Stimulated activated effector memory CD8-positive, alpha-beta T cell treated with anti-CD3 and anti-CD28 coated beads, Interleukin-12 subunit alpha, Interleukin-12 subunit beta, amount 100 ng/mL, for 72 hours (primary cell): ENCODE data around the gene STX1B.

ENCODE experiments used
- ATAC-seq: fragments of 150-1000 bp; cut with Tn5 transposase; 2 replicates; pipeline ENCODE4 v1.10.0; 2021
- DNase-seq, 2 donors: peaks; one replicate each; pipeline ENCODE4 v3.0.0; 2021 to 2022; ENCODE audit warnings: low spot score in 2 of 2
- H3K27ac Mint-ChIP-seq: one replicate; pipeline ENCODE4 v1.8.0; 2022; ENCODE audit warnings: mild to moderate bottlenecking, mixed read lengths
- H3K36me3 Mint-ChIP-seq: one replicate; pipeline ENCODE4 v1.8.0; 2022; ENCODE audit warnings: mild to moderate bottlenecking, mixed read lengths
- H3K4me1 Mint-ChIP-seq: one replicate; pipeline ENCODE4 v1.8.0; 2022; ENCODE audit warnings: mixed read lengths
- H3K4me3 Mint-ChIP-seq: one replicate; pipeline ENCODE4 v1.8.0; 2022; ENCODE audit warnings: mild to moderate bottlenecking, mixed read lengths
- H3K9me3 Mint-ChIP-seq: one replicate; pipeline ENCODE4 v1.8.0; 2022; ENCODE audit warnings: mixed read lengths

Gene STX1B

DNA sequence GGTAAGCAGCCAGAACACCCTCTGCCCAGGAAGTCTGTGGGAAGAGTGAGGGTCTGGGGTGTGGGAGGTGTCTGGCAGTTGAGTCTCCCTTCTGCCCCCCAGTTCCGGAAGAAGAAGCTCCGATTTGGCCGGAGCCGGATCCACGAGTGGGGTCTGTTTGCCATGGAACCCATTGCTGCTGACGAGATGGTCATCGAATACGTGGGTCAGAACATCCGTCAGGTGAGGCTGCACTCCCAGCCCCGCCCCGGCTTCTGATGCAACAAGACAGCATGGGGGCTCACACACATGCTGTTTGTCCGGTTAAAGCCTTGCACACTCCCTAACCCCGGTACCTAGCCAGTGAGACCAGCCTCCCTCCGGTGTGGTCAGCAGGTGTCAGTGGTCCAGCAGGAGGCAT, 29.5 kb downstream of the STX1B start:
- DNase-seq (no peak), ATAC-seq (no peak)
- Mint-ChIP-seq H3K4me3 (no peak overlapping the region), H3K36me3 (peaks cover 63% of the 10 kb centered on the region), H3K27ac (no peak overlapping the region), H3K9me3 (no peaks in the 10 kb centered on the region), H3K4me1 (peaks cover 22% of the 10 kb centered on the region)

DNA sequence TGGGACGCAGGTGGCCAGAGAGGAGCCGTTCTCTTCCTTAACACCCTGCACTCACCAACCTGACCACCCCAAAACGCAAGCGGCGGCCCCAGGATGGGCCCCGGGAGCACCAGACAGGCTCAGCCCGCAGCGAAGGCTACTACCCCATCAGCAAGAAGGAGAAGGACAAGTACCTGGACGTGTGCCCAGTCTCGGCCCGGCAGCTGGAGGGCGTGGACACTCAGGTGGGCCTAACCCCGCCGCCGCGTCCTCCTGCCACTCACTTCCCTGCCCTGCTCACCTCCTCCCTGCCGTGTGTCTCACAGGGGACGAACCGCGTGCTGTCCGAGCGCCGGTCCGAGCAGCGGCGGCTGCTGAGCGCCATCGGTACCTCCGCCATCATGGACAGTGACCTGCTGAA, 30.0 kb downstream of the STX1B start:
- no peaks in the 10 kb centered on the region for H3K9me3 Mint-ChIP-seq
- H3K4me1 Mint-ChIP-seq, result peaks cover 26% of the 10 kb centered on the region
- ATAC-seq (no peak), DNase-seq (no peak)
- peak overlapping the region; percentile 54 for H3K27ac Mint-ChIP-seq
- H3K36me3 Mint-ChIP-seq, result peaks cover 68% of the 10 kb centered on the region
- no peak overlapping the region for H3K4me3 Mint-ChIP-seq

DNA sequence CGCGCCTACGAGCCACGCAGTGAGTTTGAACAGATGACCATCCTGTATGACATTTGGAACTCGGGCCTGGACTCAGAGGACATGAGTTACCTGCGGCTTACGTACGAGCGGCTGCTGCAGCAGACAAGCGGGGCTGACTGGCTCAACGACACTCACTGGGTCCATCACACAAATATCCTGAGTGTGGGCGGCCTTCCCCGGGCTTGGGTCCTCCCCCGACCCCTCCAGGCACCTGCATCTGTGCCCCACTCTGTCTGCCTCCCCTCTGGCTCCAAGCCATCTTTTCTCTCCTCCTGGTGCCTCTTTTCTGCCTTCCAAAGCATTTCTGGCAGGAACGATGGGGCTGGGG, 30.4 kb downstream of the STX1B start:
- peaks cover 72% of the 10 kb centered on the region for H3K36me3 Mint-ChIP-seq
- H3K4me1 Mint-ChIP-seq, result peaks cover 26% of the 10 kb centered on the region
- H3K27ac Mint-ChIP-seq, result peak overlapping the region; percentile 54
- H3K9me3 Mint-ChIP-seq, result no peaks in the 10 kb centered on the region
- ATAC-seq (no peak), DNase-seq (no peak)
- no peak overlapping the region for H3K4me3 Mint-ChIP-seq

DNA sequence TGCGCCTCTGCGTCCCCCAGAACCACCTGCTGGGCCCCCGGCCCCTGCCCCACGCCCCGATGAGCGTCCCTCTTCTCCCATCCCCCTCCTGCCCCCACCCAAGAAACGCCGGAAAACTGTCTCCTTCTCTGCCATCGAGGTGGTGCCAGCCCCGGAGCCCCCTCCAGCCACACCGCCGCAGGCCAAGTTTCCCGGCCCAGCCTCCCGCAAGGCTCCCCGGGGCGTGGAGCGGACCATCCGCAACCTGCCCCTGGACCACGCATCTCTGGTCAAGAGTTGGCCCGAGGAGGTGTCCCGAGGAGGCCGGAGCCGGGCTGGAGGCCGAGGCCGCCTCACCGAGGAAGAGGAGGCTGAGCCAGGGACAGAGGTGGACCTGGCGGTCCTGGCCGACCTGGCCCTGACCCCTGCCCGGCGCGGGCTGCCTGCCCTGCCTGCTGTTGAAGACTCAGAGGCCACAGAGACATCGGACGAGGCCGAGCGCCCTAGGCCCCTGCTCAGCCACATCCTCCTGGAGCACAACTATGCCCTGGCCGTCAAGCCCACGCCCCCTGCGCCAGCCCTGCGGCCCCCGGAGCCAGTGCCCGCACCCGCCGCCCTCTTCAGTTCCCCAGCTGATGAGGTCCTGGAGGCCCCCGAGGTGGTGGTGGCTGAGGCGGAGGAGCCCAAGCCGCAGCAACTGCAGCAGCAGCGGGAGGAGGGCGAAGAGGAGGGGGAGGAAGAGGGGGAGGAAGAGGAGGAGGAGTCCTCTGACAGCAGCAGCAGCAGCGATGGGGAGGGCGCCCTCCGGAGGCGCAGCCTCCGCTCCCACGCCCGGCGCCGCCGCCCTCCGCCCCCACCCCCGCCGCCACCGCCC, 31.0 kb downstream of the STX1B start:
- Mint-ChIP-seq H3K27ac (no peak overlapping the region), H3K4me3 (no peak overlapping the region), H3K4me1 (peaks cover 28% of the 10 kb centered on the region), H3K36me3 (peaks cover 78% of the 10 kb centered on the region), H3K9me3 (no peaks in the 10 kb centered on the region)
- DNase-seq (no peak), ATAC-seq (no peak)

DNA sequence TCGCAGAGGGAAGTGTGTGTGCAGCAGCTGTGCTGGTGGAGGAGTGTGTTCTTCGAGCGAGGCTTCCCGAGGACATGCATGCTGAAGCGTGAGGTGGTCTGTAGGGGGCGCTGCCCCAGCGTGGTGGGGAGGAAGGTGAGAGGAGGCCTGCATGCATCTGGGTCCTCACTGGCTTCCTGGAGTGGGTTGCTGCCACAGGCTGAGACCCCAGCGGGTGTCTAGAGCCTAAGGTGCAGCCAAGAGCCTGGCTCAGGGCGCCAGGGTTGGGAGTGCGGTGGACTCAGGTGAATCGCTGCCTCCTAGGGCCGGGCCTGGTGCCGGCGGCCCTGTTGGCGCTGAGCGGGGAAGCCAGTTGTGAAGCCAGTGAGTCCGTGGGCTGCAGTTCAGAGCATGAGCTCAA, 32.9 kb downstream of the STX1B start:
- peak overlapping the region; percentile 86 for H3K27ac Mint-ChIP-seq
- peaks cover 92% of the 10 kb centered on the region for H3K36me3 Mint-ChIP-seq
- no peak for ATAC-seq

DNA sequence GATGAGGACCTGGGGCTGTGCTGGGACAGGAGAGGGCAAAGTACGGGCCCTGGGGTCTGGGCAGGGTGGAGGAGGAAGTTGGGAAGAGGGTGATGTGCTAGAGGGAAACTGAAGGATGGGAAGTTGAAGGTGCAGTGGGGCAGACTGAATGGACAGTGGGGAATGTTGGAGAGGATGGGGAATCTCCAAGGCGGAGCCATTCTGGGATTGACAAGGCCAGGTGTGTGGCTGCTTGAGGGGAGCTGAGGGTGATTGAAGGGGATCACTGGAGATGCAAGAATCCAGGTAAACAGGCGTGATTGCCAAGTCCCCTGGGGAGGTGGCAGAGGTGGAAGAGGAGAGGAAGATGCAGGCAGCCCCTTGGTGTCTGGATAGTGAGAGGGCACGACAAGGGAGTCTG, 34.0 kb downstream of the STX1B start:
- ATAC-seq, result no peak
- Mint-ChIP-seq H3K27ac (peak overlapping the region; percentile 86), H3K9me3 (no peaks in the 10 kb centered on the region), H3K4me1 (peaks cover 35% of the 10 kb centered on the region), H3K36me3 (peaks cover 92% of the 10 kb centered on the region), H3K4me3 (no peak overlapping the region)
- no peak for DNase-seq

More for the DNA sequence above, 32.9 kb downstream of the STX1B start:
- no peaks in the 10 kb centered on the region for H3K9me3 Mint-ChIP-seq
- peaks cover 37% of the 10 kb centered on the region for H3K4me1 Mint-ChIP-seq
- no peak overlapping the region for H3K4me3 Mint-ChIP-seq
- no peak for DNase-seq

DNA sequence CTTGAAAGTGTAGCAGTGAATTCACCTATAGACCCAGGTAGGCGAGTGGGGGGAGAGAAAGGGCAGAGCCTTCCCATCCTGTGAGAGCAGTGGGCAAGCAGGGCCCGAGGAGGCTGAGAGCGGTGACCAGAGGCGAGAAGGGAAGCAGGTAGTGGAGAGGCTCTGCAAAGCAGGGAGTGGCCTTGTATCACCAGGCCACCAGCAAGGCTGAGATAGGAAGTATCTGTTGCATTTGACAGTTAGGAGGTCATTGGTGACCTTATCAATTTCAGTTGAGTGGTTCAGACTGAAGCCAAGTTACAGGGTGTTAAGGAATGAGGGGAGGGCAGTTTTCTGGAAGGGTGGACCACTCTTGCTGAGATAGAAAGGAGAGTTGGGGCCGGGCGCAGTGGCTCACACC, 36.1 kb downstream of the STX1B start:
- H3K4me3 Mint-ChIP-seq, result no peak overlapping the region
- H3K36me3 Mint-ChIP-seq, result peaks cover 97% of the 10 kb centered on the region
- peak overlapping the region; percentile 33 for H3K27ac Mint-ChIP-seq
- H3K4me1 Mint-ChIP-seq, result peaks cover 41% of the 10 kb centered on the region
- H3K9me3 Mint-ChIP-seq, result no peaks in the 10 kb centered on the region
- DNase-seq, result no peak
- ATAC-seq, result no peak

DNA sequence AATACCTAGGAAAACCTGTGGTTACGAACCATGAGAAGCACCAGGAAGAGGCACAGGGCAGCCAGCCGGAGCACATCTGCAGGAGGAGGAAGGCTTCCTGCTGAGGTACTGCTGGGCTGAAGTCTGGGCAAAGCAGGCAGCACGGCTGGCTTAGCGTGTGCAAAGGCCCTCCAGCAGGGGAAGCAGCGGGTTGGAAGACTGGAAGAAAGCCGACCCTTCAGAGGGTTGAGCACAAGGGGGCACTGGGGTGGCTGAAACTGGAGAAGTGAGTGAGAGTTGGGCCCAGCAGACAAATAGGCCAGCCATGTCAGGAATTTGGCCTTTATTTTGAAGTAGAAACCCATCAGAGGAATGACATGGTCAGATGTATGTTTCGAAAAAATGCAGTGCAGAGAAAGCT, 37.6 kb downstream of the STX1B start:
- Mint-ChIP-seq H3K36me3 (peaks cover 98% of the 10 kb centered on the region), H3K4me1 (peaks cover 41% of the 10 kb centered on the region)

DNA sequence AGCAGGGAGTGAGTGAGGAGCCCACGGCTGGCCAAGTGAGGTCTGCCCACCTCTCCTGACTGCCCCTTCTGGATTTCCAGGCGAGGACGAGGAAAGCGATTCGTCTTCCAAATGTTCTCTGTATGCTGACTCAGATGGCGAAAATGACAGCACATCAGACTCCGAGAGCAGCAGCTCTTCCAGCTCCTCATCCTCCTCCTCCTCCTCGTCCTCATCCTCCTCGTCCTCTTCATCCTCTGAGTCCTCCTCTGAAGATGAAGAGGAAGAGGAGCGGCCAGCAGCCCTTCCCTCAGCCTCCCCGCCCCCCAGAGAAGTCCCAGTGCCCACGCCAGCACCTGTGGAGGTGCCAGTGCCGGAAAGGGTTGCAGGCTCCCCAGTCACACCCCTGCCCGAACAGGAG, 39.1 kb downstream of the STX1B start:
- no peaks in the 10 kb centered on the region for H3K9me3 Mint-ChIP-seq
- H3K4me1 Mint-ChIP-seq, result peaks cover 33% of the 10 kb centered on the region
- ATAC-seq (no peak), DNase-seq (no peak)
- no peak overlapping the region for H3K4me3 Mint-ChIP-seq
- H3K36me3 Mint-ChIP-seq, result peaks cover 98% of the 10 kb centered on the region
- peak overlapping the region; percentile 66 for H3K27ac Mint-ChIP-seq

More for the DNA sequence above, 37.6 kb downstream of the STX1B start:
- peak overlapping the region; percentile 55 for H3K27ac Mint-ChIP-seq
- ATAC-seq, result no peak
- no peak for DNase-seq
- H3K9me3 Mint-ChIP-seq, result no peaks in the 10 kb centered on the region
- H3K4me3 Mint-ChIP-seq, result no peak overlapping the region

DNA sequence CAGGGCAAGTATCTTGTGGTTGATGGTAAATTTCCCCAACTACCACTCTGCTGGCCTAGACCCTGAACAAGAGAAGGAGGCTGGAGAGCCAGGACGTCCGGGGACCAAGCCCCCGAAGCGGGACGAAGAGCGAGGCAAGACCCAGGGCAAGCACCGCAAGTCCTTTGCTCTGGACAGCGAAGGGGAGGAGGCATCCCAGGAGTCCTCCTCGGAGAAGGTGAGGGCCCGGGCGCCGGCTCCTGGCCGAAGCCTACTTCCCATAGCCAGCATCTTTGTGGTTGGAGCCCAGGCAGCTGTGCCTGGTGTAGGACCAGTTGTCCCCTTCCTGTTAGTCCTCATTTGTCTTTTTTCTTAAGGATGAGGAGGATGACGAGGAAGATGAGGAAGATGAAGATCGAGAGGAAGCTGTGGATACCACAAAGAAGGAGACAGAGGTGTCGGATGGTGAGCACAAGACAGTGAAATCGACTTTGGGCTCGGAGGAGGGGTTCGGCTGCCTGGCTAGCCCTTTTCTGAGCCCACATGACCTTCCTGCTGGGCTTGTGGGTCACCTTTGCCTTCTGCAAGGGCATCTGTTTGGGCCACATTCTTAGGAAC, 41.1 kb downstream of the STX1B start:
- Mint-ChIP-seq H3K36me3 (peaks cover 98% of the 10 kb centered on the region), H3K9me3 (no peaks in the 10 kb centered on the region), H3K4me3 (no peak overlapping the region), H3K27ac (no peak overlapping the region), H3K4me1 (peaks cover 29% of the 10 kb centered on the region)
- no peak for ATAC-seq
- DNase-seq, result no peak

DNA sequence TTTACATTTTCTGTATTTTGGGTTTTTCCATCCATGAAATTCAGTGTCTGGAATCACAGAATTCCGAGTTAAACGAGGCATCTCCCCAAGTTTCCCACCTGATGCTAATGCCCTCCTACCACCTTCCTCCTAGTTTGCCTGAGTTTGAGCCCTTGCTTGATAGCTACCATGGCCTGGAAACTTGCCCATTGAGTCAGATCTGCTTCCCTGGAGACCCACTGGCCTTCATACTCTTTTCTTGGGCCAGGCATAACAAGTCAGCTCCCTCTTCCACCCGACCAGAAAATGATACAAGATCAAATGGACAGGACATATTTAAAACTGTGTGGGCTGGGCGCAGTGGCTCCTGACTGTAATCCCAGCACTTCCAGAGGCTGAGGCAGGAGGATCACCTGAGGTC, 42.6 kb downstream of the STX1B start:
- H3K27ac Mint-ChIP-seq, result no peak overlapping the region
- peaks cover 98% of the 10 kb centered on the region for H3K36me3 Mint-ChIP-seq
- DNase-seq (no peak), ATAC-seq (no peak)
- H3K4me1 Mint-ChIP-seq, result peaks cover 18% of the 10 kb centered on the region
- H3K9me3 Mint-ChIP-seq, result no peaks in the 10 kb centered on the region
- H3K4me3 Mint-ChIP-seq, result no peak overlapping the region

DNA sequence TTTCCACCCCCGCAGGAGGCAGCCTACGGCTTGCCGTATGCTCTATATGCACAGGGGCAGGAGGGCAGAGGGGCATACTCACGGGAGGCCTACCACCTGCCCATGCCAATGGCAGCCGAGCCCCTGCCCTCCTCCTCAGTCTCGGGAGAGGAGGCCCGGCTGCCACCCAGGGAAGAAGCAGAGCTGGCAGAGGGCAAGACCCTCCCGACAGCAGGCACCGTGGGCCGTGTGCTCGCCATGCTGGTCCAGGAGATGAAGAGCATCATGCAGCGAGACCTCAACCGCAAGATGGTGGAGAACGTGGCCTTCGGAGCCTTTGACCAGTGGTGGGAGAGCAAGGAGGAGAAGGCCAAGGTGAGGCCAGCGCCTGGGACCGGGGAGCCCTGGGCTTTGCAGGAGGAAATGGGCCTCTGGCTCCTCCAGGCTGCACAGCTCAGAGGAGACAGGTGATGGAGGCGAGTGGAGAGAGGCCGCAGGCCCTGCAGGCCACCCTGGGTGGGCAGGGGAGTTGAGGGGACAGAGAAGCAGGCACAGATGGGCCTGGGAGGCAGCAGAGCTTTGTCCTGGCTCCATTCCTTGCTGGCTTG, 44.3 kb downstream of the STX1B start:
- peaks cover 98% of the 10 kb centered on the region for H3K36me3 Mint-ChIP-seq
- peaks cover 12% of the 10 kb centered on the region for H3K4me1 Mint-ChIP-seq
- H3K9me3 Mint-ChIP-seq, result no peaks in the 10 kb centered on the region
- ATAC-seq, result no peak
- no peak overlapping the region for H3K4me3 Mint-ChIP-seq
- DNase-seq, result no peak
- peak overlapping the region; percentile 90 for H3K27ac Mint-ChIP-seq

DNA sequence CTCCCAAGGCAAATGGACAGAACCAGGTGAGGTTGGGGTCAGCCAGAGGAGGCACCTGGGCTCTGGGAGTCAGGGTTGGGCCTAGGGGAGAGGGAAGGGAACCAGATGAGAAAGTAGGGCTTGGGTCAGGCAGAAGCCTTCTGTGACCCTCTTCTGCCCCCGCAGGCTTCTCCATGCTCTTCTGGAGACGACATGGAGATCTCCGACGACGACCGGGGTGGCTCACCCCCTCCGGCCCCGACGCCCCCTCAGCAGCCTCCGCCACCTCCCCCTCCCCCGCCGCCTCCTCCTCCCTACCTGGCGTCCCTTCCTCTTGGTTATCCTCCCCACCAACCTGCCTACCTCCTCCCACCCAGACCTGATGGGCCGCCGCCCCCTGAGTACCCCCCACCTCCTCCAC, 45.0 kb downstream of the STX1B start:
- H3K27ac Mint-ChIP-seq, result peak overlapping the region; percentile 65
- H3K9me3 Mint-ChIP-seq, result no peaks in the 10 kb centered on the region
- DNase-seq (no peak), ATAC-seq (no peak)
- no peak overlapping the region for H3K4me3 Mint-ChIP-seq
- H3K4me1 Mint-ChIP-seq, result peaks cover 10% of the 10 kb centered on the region
- peaks cover 98% of the 10 kb centered on the region for H3K36me3 Mint-ChIP-seq

DNA sequence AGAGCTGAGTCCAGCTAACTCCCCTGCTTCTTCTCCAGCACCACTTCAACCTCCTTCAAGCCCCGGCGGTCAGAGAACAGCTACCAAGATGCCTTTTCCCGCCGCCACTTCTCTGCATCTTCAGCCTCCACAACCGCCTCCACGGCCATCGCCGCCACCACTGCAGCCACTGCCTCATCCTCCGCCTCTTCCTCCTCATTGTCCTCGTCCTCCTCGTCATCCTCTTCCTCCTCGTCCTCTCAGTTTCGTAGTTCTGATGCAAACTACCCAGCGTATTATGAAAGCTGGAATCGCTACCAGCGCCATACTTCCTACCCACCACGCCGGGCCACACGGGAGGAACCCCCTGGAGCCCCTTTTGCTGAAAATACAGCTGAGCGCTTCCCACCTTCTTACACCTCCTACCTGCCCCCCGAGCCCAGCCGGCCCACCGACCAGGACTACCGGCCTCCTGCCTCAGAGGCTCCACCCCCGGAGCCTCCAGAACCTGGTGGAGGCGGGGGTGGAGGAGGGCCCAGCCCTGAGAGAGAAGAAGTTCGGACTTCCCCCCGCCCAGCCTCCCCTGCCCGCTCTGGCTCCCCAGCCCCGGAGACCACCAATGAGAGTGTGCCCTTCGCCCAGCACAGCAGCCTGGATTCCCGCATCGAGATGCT, 45.7 kb downstream of the STX1B start:
- peaks cover 18% of the 10 kb centered on the region for H3K4me1 Mint-ChIP-seq
- H3K36me3 Mint-ChIP-seq, result peaks cover 98% of the 10 kb centered on the region
- no peaks in the 10 kb centered on the region for H3K9me3 Mint-ChIP-seq
- ATAC-seq, result no peak
- H3K27ac Mint-ChIP-seq, result peak overlapping the region; percentile 65
- DNase-seq, result no peak
- H3K4me3 Mint-ChIP-seq, result no peak overlapping the region

DNA sequence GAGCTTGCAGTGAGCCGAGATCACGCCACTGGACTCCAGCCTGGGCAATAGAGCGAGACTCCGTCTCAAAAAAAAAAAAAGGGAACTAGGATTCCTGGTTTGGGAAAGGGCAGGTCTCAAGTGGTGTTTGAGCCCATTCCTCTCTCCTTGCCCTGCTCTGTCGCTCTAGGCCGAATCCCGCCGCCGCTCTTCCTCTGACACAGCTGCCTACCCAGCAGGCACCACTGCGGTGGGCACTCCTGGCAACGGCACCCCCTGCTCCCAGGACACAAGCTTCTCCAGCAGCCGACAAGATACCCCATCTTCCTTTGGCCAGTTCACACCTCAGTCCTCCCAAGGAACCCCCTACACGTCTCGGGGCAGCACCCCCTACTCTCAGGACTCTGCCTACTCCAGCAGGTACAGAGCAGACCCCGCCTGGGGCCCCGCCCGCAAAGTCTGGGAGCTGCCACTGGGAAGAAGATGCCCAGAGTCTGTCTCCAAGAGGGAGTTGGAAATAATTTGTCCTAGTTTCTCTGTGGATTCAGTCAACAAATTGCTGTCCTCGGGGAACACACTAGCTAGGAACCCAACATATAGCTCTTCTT, 46.4 kb downstream of the STX1B start:
- DNase-seq (no peak), ATAC-seq (no peak)
- H3K36me3 Mint-ChIP-seq, result peaks cover 98% of the 10 kb centered on the region
- H3K9me3 Mint-ChIP-seq, result no peaks in the 10 kb centered on the region
- H3K27ac Mint-ChIP-seq, result peak overlapping the region; percentile 65
- H3K4me3 Mint-ChIP-seq, result no peak overlapping the region
- peaks cover 25% of the 10 kb centered on the region for H3K4me1 Mint-ChIP-seq
